ENCODE results near the gene MTREX. TPM values are rescaled to one million over a fixed set of nuclear protein-coding genes. Genes with fewer than 3 reads are reported as not detected.
A peak's percentile ranks its signal among the peaks of the same experiment; 100 is the strongest.

The MTREX gene
- total and polyA plus RNA-seq, 10 of the 15 experiments (the other 5 are each of a cell fraction or from before 2014, with no cell fraction given) = 20.1 to 102 (median 49.0) TPM

- TF ChIP-seq TCF12 (IDR thresholded peaks at IDR 0.05; ENCODE audit: low read depth, low read length) (peak; percentile 88), HDAC2 (IDR thresholded peaks at IDR 0.05) (no peak), RUNX3 (IDR thresholded peaks at IDR 0.05; ENCODE audit: low read length) (peak; percentile 77), SMARCA5 (IDR thresholded peaks at IDR 0.05) (no peak), SREBF1 (IDR thresholded peaks at IDR 0.05; ENCODE audit: low read length) (no peak), PAX8 (IDR thresholded peaks at IDR 0.05) (no peak), ATF3 (IDR thresholded peaks at IDR 0.05; ENCODE audit: borderline replicate concordance, extremely low read depth, low read depth, low read length) (no peak), KLF5 (IDR thresholded peaks at IDR 0.05; ENCODE audit: partially characterized antibody) (no peak), PML (IDR thresholded peaks at IDR 0.05; ENCODE audit: low read length) (peak; percentile 45; the same call in 1 of the 2 replicates), JUNB (IDR thresholded peaks at IDR 0.05) (peak; percentile 98), TCF7 (IDR thresholded peaks at IDR 0.05; ENCODE audit: borderline replicate concordance) (no peak), NBN (IDR thresholded peaks at IDR 0.05) (peak; percentile 72; the same call in 1 of the 2 replicates), IRF4 (IDR thresholded peaks at IDR 0.05; ENCODE audit: low read depth, low read length) (peak; percentile 86; the same call in 1 of the 2 replicates), CHD4 (IDR thresholded peaks at IDR 0.05) (no peak), YBX1 (IDR thresholded peaks at IDR 0.05) (no peak), SUZ12 (IDR thresholded peaks at IDR 0.05; ENCODE audit: unreplicated experiment) (no peak), EP300 (IDR thresholded peaks at IDR 0.05; ENCODE audit: borderline replicate concordance in 1 of 2, control insufficient read depth in 1 of 2, low read depth in 2 of 2, low read length in 2 of 2) (peak; percentile 78 to 89), MYC (IDR thresholded peaks at IDR 0.05; ENCODE audit: insufficient read depth, insufficient read length, insufficient replicate concordance, low read length, severe bottlenecking) (no peak), IKZF1 (conservative IDR thresholded peaks at IDR 0.05) (peak; percentile 73), FOS (IDR thresholded peaks at IDR 0.05; ENCODE audit: borderline replicate concordance, extremely low read depth, insufficient read length) (no peak), ELK1 (IDR thresholded peaks at IDR 0.05; ENCODE audit: low read depth, low read length) (no peak), MXI1 (IDR thresholded peaks at IDR 0.05; ENCODE audit: low read depth, low read length) (no peak), ZNF24 (IDR thresholded peaks at IDR 0.05) (no peak), CEBPZ (IDR thresholded peaks at IDR 0.05; ENCODE audit: low read depth, low read length) (no peak), ZNF592 (IDR thresholded peaks at IDR 0.05) (no peak)
These were observed 56.8 kb downstream of the MTREX start (continued) for GRCh38 chr5:55364537-55365055.
